Osteoblast (primary cell): ENCODE data around the gene CDH10. TPM values are rescaled to one million over a fixed set of nuclear protein-coding genes. Genes with fewer than 3 reads are reported as not detected.

Experiments
- DNase-seq: peaks from one replicate; pipeline ENCODE4 v3.0.0; 2011; ENCODE audit warnings: low spot score, mixed read lengths; ENCODE audit not compliant: insufficient read length; ENCODE audit errors: missing footprints
- H2AFZ ChIP-seq: 2 replicates; pipeline ENCODE4 v1.6.0; 2011; ENCODE audit warnings: mild to moderate bottlenecking, low read length
- H3K27ac ChIP-seq: 2 replicates; pipeline ENCODE4 v1.5.1; 2011; ENCODE audit warnings: mild to moderate bottlenecking, low read depth, low read length, moderate library complexity
- H3K27me3 ChIP-seq: 2 replicates; pipeline ENCODE4 v1.6.0; 2012; ENCODE audit warnings: mild to moderate bottlenecking, control low read depth, inconsistent platforms, low read length, moderate library complexity; ENCODE audit not compliant: insufficient read depth
- H3K36me3 ChIP-seq: 2 replicates; pipeline ENCODE4 v1.5.1; 2011; ENCODE audit warnings: mild to moderate bottlenecking, low read length, control low read depth, moderate library complexity; ENCODE audit not compliant: insufficient read depth
- H3K4me1 ChIP-seq: 2 replicates; pipeline ENCODE4 v1.5.1; 2011; ENCODE audit warnings: mild to moderate bottlenecking, low read length, control low read depth, moderate library complexity; ENCODE audit not compliant: insufficient read depth
- H3K4me2 ChIP-seq: 2 replicates; pipeline ENCODE4 v1.6.0; 2011; ENCODE audit warnings: mild to moderate bottlenecking, low read length; ENCODE audit not compliant: insufficient read depth
- H3K4me3 ChIP-seq: fragments of 200-600 bp; sonication (generic); 3 replicates; pipeline ENCODE4 v1.5.1; 2012; ENCODE audit warnings: mild to moderate bottlenecking, low read length, inconsistent platforms; ENCODE audit not compliant: insufficient read depth
- H3K79me2 ChIP-seq: 2 replicates; pipeline ENCODE4 v1.6.0; 2012; ENCODE audit warnings: mild to moderate bottlenecking, low read length, control low read depth, inconsistent platforms; ENCODE audit not compliant: insufficient read depth
- H3K9me3 ChIP-seq: 2 replicates; pipeline ENCODE4 v1.5.1; 2011; ENCODE audit warnings: low read depth, low read length, control low read depth
- H4K20me1 ChIP-seq: 2 replicates; pipeline ENCODE4 v1.6.0; 2012; ENCODE audit warnings: mild to moderate bottlenecking, low read length, control low read depth; ENCODE audit not compliant: insufficient read depth
- CTCF ChIP-seq: IDR thresholded peaks from 2 replicates; pipeline ENCODE4 v1.5.1; 2011; ENCODE audit warnings: mild to moderate bottlenecking, low read depth, low read length, moderate library complexity; ENCODE audit errors: extremely low read depth
- total RNA-seq: library from RNA; depleted of rRNA; stranded (reverse); fragments of >200 nt; gene quantifications from 2 replicates; pipeline ENCODE4 v1.2.3, GENCODE V29; 2012

Gene CDH10
- total RNA-seq, 1 donor = not detected

GRCh38 chr5:24668050-24668449 is 23.3 kb upstream of the CDH10 start:
- Histone ChIP-seq H2AFZ (no peak overlapping the region), H3K4me2 (no peak overlapping the region), H3K36me3 (no peaks in the 10 kb centered on the region)

GRCh38 chr5:24649531-24649930 is 4.8 kb upstream of the CDH10 start:
- Histone ChIP-seq H3K27ac (no peak overlapping the region), H4K20me1 (no peaks in the 10 kb centered on the region), H2AFZ (no peak overlapping the region), H3K4me2 (no peak overlapping the region), H3K27me3 (no peaks in the 10 kb centered on the region), H3K9me3 (no peaks in the 10 kb centered on the region), H3K36me3 (no peaks in the 10 kb centered on the region), H3K4me3 (no peak overlapping the region), H3K4me1 (no peaks in the 10 kb centered on the region), H3K79me2 (no peaks in the 10 kb centered on the region)
- TF ChIP-seq CTCF = no peak
- no peak for DNase-seq

More at GRCh38 chr5:24668050-24668449, 23.3 kb upstream of the CDH10 start:
- DNase-seq = no peak
- H3K4me3 ChIP-seq = no peak overlapping the region
- H3K9me3 ChIP-seq = peaks cover 4% of the 10 kb centered on the region
- TF ChIP-seq CTCF = no peak
- H3K27me3 ChIP-seq = no peaks in the 10 kb centered on the region
- H3K79me2 ChIP-seq = no peaks in the 10 kb centered on the region
- no peaks in the 10 kb centered on the region for H3K4me1 ChIP-seq
- H3K27ac ChIP-seq = no peak overlapping the region
- no peaks in the 10 kb centered on the region for H4K20me1 ChIP-seq

GRCh38 chr5:24646915-24647314 is 2.1 kb upstream of the CDH10 start:
- Histone ChIP-seq H3K27me3 (no peaks in the 10 kb centered on the region), H3K36me3 (no peaks in the 10 kb centered on the region), H4K20me1 (no peaks in the 10 kb centered on the region), H3K4me3 (no peak overlapping the region), H3K79me2 (no peaks in the 10 kb centered on the region), H3K4me1 (no peaks in the 10 kb centered on the region), H3K9me3 (no peaks in the 10 kb centered on the region), H3K27ac (no peak overlapping the region), H3K4me2 (no peak overlapping the region), H2AFZ (no peak overlapping the region)
- no peak for TF ChIP-seq CTCF
- no peak for DNase-seq

- Histone ChIP-seq H3K4me2 (no peak overlapping the region), H3K4me1 (no peaks in the 10 kb centered on the region)
Measured at GRCh38 chr5:24645483-24645882, 705 bp upstream of the CDH10 start.

More at GRCh38 chr5:24645483-24645882, 705 bp upstream of the CDH10 start:
- no peaks in the 10 kb centered on the region for H4K20me1 ChIP-seq
- H3K79me2 ChIP-seq = no peaks in the 10 kb centered on the region
- no peak overlapping the region for H2AFZ ChIP-seq
- H3K9me3 ChIP-seq = no peaks in the 10 kb centered on the region
- H3K27ac ChIP-seq = no peak overlapping the region
- H3K36me3 ChIP-seq = no peaks in the 10 kb centered on the region
- no peak overlapping the region for H3K4me3 ChIP-seq
- DNase-seq = no peak
- no peaks in the 10 kb centered on the region for H3K27me3 ChIP-seq
- no peak for TF ChIP-seq CTCF
